Stomach smooth muscle (tissue), 2 donors: Measurements from ENCODE around the gene MYPN.

Experiments
- H3K27ac ChIP-seq: one replicate; pipeline ENCODE4 v1.7.0; 2013; ENCODE audit warnings: mild to moderate bottlenecking, low read length, inconsistent platforms
- H3K27me3 ChIP-seq, 2 donors: one replicate each; pipeline ENCODE4 v1.7.0; 2013; ENCODE audit warnings: low read length in 2 of 2; ENCODE audit not compliant: insufficient read depth in 2 of 2, control insufficient read depth in 1 of 2
- H3K36me3 ChIP-seq, 2 donors: one replicate each; pipeline ENCODE4 v1.7.0; 2013; ENCODE audit warnings: low read length in 2 of 2; ENCODE audit not compliant: control insufficient read depth in 2 of 2, insufficient read depth in 2 of 2
- H3K4me1 ChIP-seq: one replicate; pipeline ENCODE4 v1.7.0; 2013; ENCODE audit warnings: low read length; ENCODE audit not compliant: control insufficient read depth, insufficient read depth
- H3K4me3 ChIP-seq, 2 donors: one replicate each; pipeline ENCODE4 v1.7.0; 2013; ENCODE audit warnings: low read length in 2 of 2
- H3K9ac ChIP-seq, 2 donors: one replicate each; pipeline ENCODE4 v1.7.0; 2013; ENCODE audit warnings: low read length in 2 of 2, mild to moderate bottlenecking in 1 of 2
- H3K9me3 ChIP-seq, 2 donors: one replicate each; pipeline ENCODE4 v1.7.0; 2013; ENCODE audit warnings: low read length in 2 of 2; ENCODE audit not compliant: control insufficient read depth in 2 of 2
- donor health status: healthy.
- donor health status: Pancreatic carcinoma.

The MYPN gene

GRCh38 chr10:68133523-68133922, 24.2 kb downstream of the MYPN start:
- H3K4me3 ChIP-seq: no peak overlapping the region
- no peak overlapping the region for H3K27ac ChIP-seq

GRCh38 chr10:68135362-68135761, 26.1 kb downstream of the MYPN start:
- no peaks in the 10 kb centered on the region for H3K27me3 ChIP-seq
- H3K27ac ChIP-seq: no peak overlapping the region
- no peaks in the 10 kb centered on the region for H3K36me3 ChIP-seq
- no peak overlapping the region for H3K4me3 ChIP-seq
- no peaks in the 10 kb centered on the region for H3K9me3 ChIP-seq
- no peak overlapping the region for H3K9ac ChIP-seq
- no peaks in the 10 kb centered on the region for H3K4me1 ChIP-seq

More at GRCh38 chr10:68133523-68133922, 24.2 kb downstream of the MYPN start:
- Histone ChIP-seq H3K9me3 (no peaks in the 10 kb centered on the region), H3K36me3 (no peaks in the 10 kb centered on the region), H3K9ac (no peak overlapping the region), H3K4me1 (no peaks in the 10 kb centered on the region), H3K27me3 (no peaks in the 10 kb centered on the region)

- no peak overlapping the region for H3K27ac ChIP-seq
- H3K9me3 ChIP-seq: no peaks in the 10 kb centered on the region
- no peak overlapping the region for H3K9ac ChIP-seq
- no peak overlapping the region for H3K4me3 ChIP-seq
- no peaks in the 10 kb centered on the region for H3K27me3 ChIP-seq
- no peaks in the 10 kb centered on the region for H3K4me1 ChIP-seq
- H3K36me3 ChIP-seq: no peaks in the 10 kb centered on the region
Measured at GRCh38 chr10:68135922-68136792, 26.9 kb downstream of the MYPN start.

GRCh38 chr10:68137171-68137570, 27.9 kb downstream of the MYPN start:
- H3K9me3 ChIP-seq: no peaks in the 10 kb centered on the region
- no peaks in the 10 kb centered on the region for H3K36me3 ChIP-seq
- H3K4me1 ChIP-seq: no peaks in the 10 kb centered on the region

GRCh38 chr10:68138526-68138925, 29.2 kb downstream of the MYPN start:
- Histone ChIP-seq H3K9ac (no peak overlapping the region), H3K9me3 (no peaks in the 10 kb centered on the region), H3K27ac (no peak overlapping the region), H3K4me3 (no peak overlapping the region), H3K27me3 (no peaks in the 10 kb centered on the region), H3K4me1 (no peaks in the 10 kb centered on the region), H3K36me3 (no peaks in the 10 kb centered on the region)

More at GRCh38 chr10:68137171-68137570, 27.9 kb downstream of the MYPN start:
- no peak overlapping the region for H3K9ac ChIP-seq
- no peaks in the 10 kb centered on the region for H3K27me3 ChIP-seq
- no peak overlapping the region for H3K4me3 ChIP-seq
- no peak overlapping the region for H3K27ac ChIP-seq

GRCh38 chr10:68139448-68140272, 30.4 kb downstream of the MYPN start:
- Histone ChIP-seq H3K4me3 (no peak overlapping the region), H3K27me3 (no peaks in the 10 kb centered on the region), H3K27ac (no peak overlapping the region), H3K36me3 (no peaks in the 10 kb centered on the region), H3K9me3 (no peaks in the 10 kb centered on the region), H3K9ac (no peak overlapping the region), H3K4me1 (no peaks in the 10 kb centered on the region)

GRCh38 chr10:68142761-68143160, 33.5 kb downstream of the MYPN start:
- Histone ChIP-seq H3K4me1 (no peaks in the 10 kb centered on the region), H3K9me3 (no peaks in the 10 kb centered on the region), H3K27ac (no peak overlapping the region), H3K27me3 (no peaks in the 10 kb centered on the region), H3K9ac (no peak overlapping the region), H3K36me3 (no peaks in the 10 kb centered on the region), H3K4me3 (no peak overlapping the region)

GRCh38 chr10:68144709-68145108, 35.4 kb downstream of the MYPN start:
- Histone ChIP-seq H3K9me3 (no peaks in the 10 kb centered on the region), H3K36me3 (no peaks in the 10 kb centered on the region), H3K4me1 (no peaks in the 10 kb centered on the region), H3K27me3 (no peaks in the 10 kb centered on the region), H3K4me3 (no peak overlapping the region), H3K27ac (no peak overlapping the region), H3K9ac (no peak overlapping the region)

- H3K9me3 ChIP-seq: no peaks in the 10 kb centered on the region
- no peaks in the 10 kb centered on the region for H3K4me1 ChIP-seq
- no peak overlapping the region for H3K9ac ChIP-seq
- no peak overlapping the region for H3K27ac ChIP-seq
- no peaks in the 10 kb centered on the region for H3K36me3 ChIP-seq
- no peak overlapping the region for H3K4me3 ChIP-seq
- H3K27me3 ChIP-seq: no peaks in the 10 kb centered on the region
Measured at GRCh38 chr10:68145705-68146104, 36.4 kb downstream of the MYPN start.

- Histone ChIP-seq H3K9ac (no peak overlapping the region), H3K9me3 (no peaks in the 10 kb centered on the region), H3K4me3 (no peak overlapping the region), H3K36me3 (no peaks in the 10 kb centered on the region), H3K27me3 (no peaks in the 10 kb centered on the region), H3K4me1 (no peaks in the 10 kb centered on the region), H3K27ac (no peak overlapping the region)
Measured at GRCh38 chr10:68146133-68146532, 36.8 kb downstream of the MYPN start.
